ENCODE data around the gene VPS52. TPM values are rescaled to one million over a fixed set of nuclear protein-coding genes. Genes with fewer than 3 reads are reported as not detected.

VPS52 gene
- total and polyA plus RNA-seq, 9 of the 15 experiments (the other 6 are each of a cell fraction or from before 2014, with no cell fraction given), result 24.4 to 103 (median 40.2) TPM

- Histone ChIP-seq H2AFZ (ENCODE audit: low read depth, low read length) (peak overlapping the region; percentile 86), H3K79me2 (ENCODE audit: control insufficient read depth, insufficient read depth, low read length) (peaks cover 41% of the 10 kb centered on the region), H3K9me1 (ENCODE audit: control insufficient read depth, insufficient read depth, low read length) (no peaks in the 10 kb centered on the region), H4K20me1 (replicated peaks; ENCODE audit: control insufficient read depth, insufficient read depth, low read length) (peaks cover 7% of the 10 kb centered on the region; the same call in 1 of the 2 replicates), H3K4me1 (replicated peaks in 1 of 2; ENCODE audit: control insufficient read depth in 2 of 2, insufficient read depth in 2 of 2, low read length in 2 of 2) (peaks cover 27 to 46% of the 10 kb centered on the region in 2 experiments), H3K4me3 (peak overlapping the region; percentile 68), H3K4me2 (ENCODE audit: insufficient read depth, low read length) (peak overlapping the region; percentile 95), H3K27ac (ENCODE audit: extremely low read depth, low read depth, low read length) (peak overlapping the region; percentile 90), H3K27me3 (ENCODE audit: control insufficient read depth in 2 of 2, insufficient read depth in 2 of 2, low read length in 2 of 2) (no peaks in the 10 kb centered on the region), H3K36me3 (ENCODE audit: control insufficient read depth, insufficient read depth, low read length) (peaks cover 31% of the 10 kb centered on the region; the same call in 1 of the 3 replicates), H3K9me3 (replicated peaks; ENCODE audit: control insufficient read depth, insufficient read depth, low read depth, low read length) (no peaks in the 10 kb centered on the region), H3K9ac (ENCODE audit: insufficient read depth in 1 of 2, low read depth in 2 of 2, low read length in 2 of 2) (peak overlapping the region; percentile 84 to 99)
- BruUV-seq (replicated peaks), result no TSS peak
- WGBS (ENCODE audit: insufficient coverage, low coverage, missing lambda C conversion rate), result 6% methylated on average over 29 of the region's 29 CpGs
- in situ Hi-C loops (cut with MboI) (no loop called here), intact Hi-C loops (cut with micrococcal nuclease) (loop anchor here (1.0 to 2.0 kb wide), 2 partner anchors 13 to 112 kb away; partner anchors contain the start of genes RXRB and SLC39A7)
- peak; percentile 67 to 91 (median 76) for DNase-seq (ENCODE audit: extremely low read depth in 1 of 4, low spot score in 3 of 4)
- peak; percentile 64 for ATAC-seq
- peak; percentile 75 for FAIRE-seq
- ChIA-PET CTCF (ENCODE audit: low intra/inter-chr PET ratio) (interaction anchor here (0.6 kb wide), 1 partner anchor 452 kb away, joined by 3 read pairs; no protein-coding TSS in a partner anchor), POLR2A (interaction anchor here (0.6 to 3.9 kb wide), 10 partner anchors 8 to 107 kb away, joined by 3 to 36 read pairs (median 5); partner anchors contain the start of genes B3GALT4, PFDN6, RGL2 and RPS18)
- TF ChIP-seq ATF1 (CRISPR knock-in tag; IDR thresholded peaks at IDR 0.05) (no peak), ATF1 (tag; IDR thresholded peaks at IDR 0.05) (peak; percentile 37), XRCC5 (IDR thresholded peaks at IDR 0.05; ENCODE audit: low read depth, low read length) (peak; percentile 66; the same call in 1 of the 2 replicates), ZNF146 (CRISPR knock-in tag; IDR thresholded peaks at IDR 0.05; ENCODE audit: unreplicated experiment) (no peak), TEAD4 (IDR thresholded peaks at IDR 0.05; ENCODE audit: low read length) (no peak; the same call in 1 of the 2 replicates), TEAD4 (CRISPR knock-in tag; IDR thresholded peaks at IDR 0.05; ENCODE audit: borderline replicate concordance) (no peak), CBFA2T3 (IDR thresholded peaks at IDR 0.05) (peak; percentile 25; the same call in 1 of the 2 replicates), FOXK2 (conservative IDR thresholded peaks at IDR 0.05 in 1 of 2, IDR thresholded peaks at IDR 0.05 in 1 of 2; ENCODE audit: low read depth in 2 of 2) (no peak), TAF15 (IDR thresholded peaks at IDR 0.05; ENCODE audit: low read depth, low read length) (no peak), TBP (optimal IDR thresholded peaks at IDR 0.05; ENCODE audit: low read depth, low read length) (peak; percentile 42), RAD21 (CRISPR knock-in tag; conservative IDR thresholded peaks at IDR 0.05 in 1 of 2, IDR thresholded peaks at IDR 0.05 in 1 of 2) (peak in 1 of 2 experiments; percentile 33; a peak in 1 of 4 replicates), SMARCA4 (IDR thresholded peaks at IDR 0.05) (0 out of 2 replicates have a peak, but pooled peaks have one; percentile 17), ELF2 (CRISPR knock-in tag; IDR thresholded peaks at IDR 0.05) (no peak), CXXC5 (CRISPR knock-in tag; IDR thresholded peaks at IDR 0.05) (peak; percentile 39; the same call in 1 of the 2 replicates), RBBP5 (IDR thresholded peaks at IDR 0.05; ENCODE audit: borderline replicate concordance, insufficient read depth, low read length, poor library complexity, severe bottlenecking) (peak; percentile 58), ZNF175 (CRISPR knock-in tag; IDR thresholded peaks at IDR 0.05; ENCODE audit: low read depth) (no peak)
- TF ChIP-seq, protein P1, sequence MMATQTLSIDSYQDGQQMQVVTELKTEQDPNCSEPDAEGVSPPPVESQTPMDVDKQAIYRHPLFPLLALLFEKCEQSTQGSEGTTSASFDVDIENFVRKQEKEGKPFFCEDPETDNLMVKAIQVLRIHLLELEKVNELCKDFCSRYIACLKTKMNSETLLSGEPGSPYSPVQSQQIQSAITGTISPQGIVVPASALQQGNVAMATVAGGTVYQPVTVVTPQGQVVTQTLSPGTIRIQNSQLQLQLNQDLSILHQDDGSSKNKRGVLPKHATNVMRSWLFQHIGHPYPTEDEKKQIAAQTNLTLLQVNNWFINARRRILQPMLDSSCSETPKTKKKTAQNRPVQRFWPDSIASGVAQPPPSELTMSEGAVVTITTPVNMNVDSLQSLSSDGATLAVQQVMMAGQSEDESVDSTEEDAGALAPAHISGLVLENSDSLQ (IDR thresholded peaks at IDR 0.05), result peak; percentile 82
- TF ChIP-seq, protein P2, sequence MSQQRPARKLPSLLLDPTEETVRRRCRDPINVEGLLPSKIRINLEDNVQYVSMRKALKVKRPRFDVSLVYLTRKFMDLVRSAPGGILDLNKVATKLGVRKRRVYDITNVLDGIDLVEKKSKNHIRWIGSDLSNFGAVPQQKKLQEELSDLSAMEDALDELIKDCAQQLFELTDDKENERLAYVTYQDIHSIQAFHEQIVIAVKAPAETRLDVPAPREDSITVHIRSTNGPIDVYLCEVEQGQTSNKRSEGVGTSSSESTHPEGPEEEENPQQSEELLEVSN (IDR thresholded peaks at IDR 0.05; ENCODE audit: borderline replicate concordance in 1 of 2, extremely low read depth in 1 of 2, insufficient read depth in 1 of 2, insufficient read length in 1 of 2, low read depth in 1 of 2, low read length in 1 of 2, poor library complexity in 1 of 2, severe bottlenecking in 1 of 2), result no peak
- TF ChIP-seq, protein P3, sequence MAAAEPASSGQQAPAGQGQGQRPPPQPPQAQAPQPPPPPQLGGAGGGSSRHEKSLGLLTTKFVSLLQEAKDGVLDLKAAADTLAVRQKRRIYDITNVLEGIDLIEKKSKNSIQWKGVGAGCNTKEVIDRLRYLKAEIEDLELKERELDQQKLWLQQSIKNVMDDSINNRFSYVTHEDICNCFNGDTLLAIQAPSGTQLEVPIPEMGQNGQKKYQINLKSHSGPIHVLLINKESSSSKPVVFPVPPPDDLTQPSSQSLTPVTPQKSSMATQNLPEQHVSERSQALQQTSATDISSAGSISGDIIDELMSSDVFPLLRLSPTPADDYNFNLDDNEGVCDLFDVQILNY (CRISPR knock-in tag; IDR thresholded peaks at IDR 0.05), result no peak
Observed at GRCh38 chr6:33312361-33313104, 40.9 kb upstream of the VPS52 start.
